SK-N-SH (cell line): ENCODE measurements around the gene LAMA4. TPM values are rescaled to one million over a fixed set of nuclear protein-coding genes. Genes with fewer than 3 reads are reported as not detected.

Experiments
- CTCF ChIA-PET: fragments of 300-600, 350-600 bp; formaldehyde crosslinking; extraction: SDS; loops from one replicate; lab custom pipeline; 2021; lab: Yijun Ruan, JAX
- POLR2A ChIA-PET: fragments of 350-600 bp; sonication (Branson Sonifier 250); formaldehyde crosslinking; extraction: SDS; loops from one replicate; lab custom pipeline; 2020; ENCODE audit warnings: antibody characterized with exemption, inconsistent platforms; lab: Yijun Ruan, JAX
- DNase-seq: peaks from one replicate; pipeline ENCODE4 v3.0.0; 2012
- H2AFZ ChIP-seq: fragments of 200-600 bp; sonication (generic); 2 replicates; pipeline ENCODE4 v1.8.1; 2016; ENCODE audit warnings: antibody characterized with exemption, mild to moderate bottlenecking, low read depth
- H3F3A ChIP-seq: fragments of 200-600 bp; sonication (generic); replicated peaks from 2 replicates; pipeline ENCODE3; 2016; ENCODE audit warnings: antibody characterized with exemption, mild to moderate bottlenecking; ENCODE audit not compliant: insufficient read depth
- H3K27ac ChIP-seq, 2 experiments: fragments of 200-500 bp in 1 of 2; fragments of 200-600 bp in 1 of 2; sonication (Bioruptor generic) in 1 of 2; sonication (generic), shearing (Covaris generic) in 1 of 2; 2 replicates each; pipeline versions ENCODE4 v1.5.1 to v1.6.1; 2014 to 2016; ENCODE audit warnings: low read depth in 2 of 2, inconsistent platforms in 1 of 2, low read length in 1 of 2, mild to moderate bottlenecking in 1 of 2, mixed read lengths in 1 of 2
- H3K27me3 ChIP-seq: fragments of 200-600 bp; sonication (generic), shearing (Covaris generic); 2 replicates; pipeline ENCODE4 v1.6.1; 2016; ENCODE audit warnings: mixed run types; ENCODE audit not compliant: insufficient read depth
- H3K36me3 ChIP-seq, 2 experiments: fragments of 200-500 bp in 1 of 2; fragments of 200-600 bp in 1 of 2; sonication (Bioruptor generic) in 1 of 2; sonication (generic) in 1 of 2; replicated peaks in 1 of 2; 2 replicates each; pipeline versions ENCODE3 to v1.5.1; 2014 to 2016; ENCODE audit warnings: low read length in 1 of 2, mild to moderate bottlenecking in 1 of 2; ENCODE audit not compliant: insufficient read depth in 2 of 2, control insufficient read depth in 1 of 2
- H3K4me1 ChIP-seq, 2 experiments: fragments of 200-500 bp in 1 of 2; fragments of 200-600 bp in 1 of 2; sonication (Bioruptor generic) in 1 of 2; sonication (generic), shearing (Covaris generic) in 1 of 2; 2 replicates each; pipeline versions ENCODE4 v1.5.1 to v1.6.1; 2014 to 2016; ENCODE audit warnings: low read depth in 1 of 2, low read length in 1 of 2, mixed run types in 1 of 2; ENCODE audit not compliant: insufficient read depth in 2 of 2, control insufficient read depth in 1 of 2
- H3K4me2 ChIP-seq: fragments of 200-600 bp; sonication (generic), shearing (Covaris generic); 2 replicates; pipeline ENCODE4 v1.6.1; 2017; ENCODE audit warnings: mixed run types
- H3K4me3 ChIP-seq, 2 experiments: fragments of 200-500 bp in 1 of 2; fragments of 200-600 bp in 1 of 2; sonication (Bioruptor generic) in 1 of 2; sonication (generic), shearing (Covaris generic) in 1 of 2; 2 replicates each; pipeline versions ENCODE4 v1.5.1 to v1.8.1; 2014 to 2016; ENCODE audit warnings: low read depth in 2 of 2, inconsistent platforms in 1 of 2, low read length in 1 of 2, mild to moderate bottlenecking in 1 of 2, mixed read lengths in 1 of 2, moderate library complexity in 1 of 2
- H3K79me2 ChIP-seq: fragments of 200-600 bp; sonication (generic); 2 replicates; pipeline ENCODE4 v1.8.1; 2017; ENCODE audit warnings: mild to moderate bottlenecking; ENCODE audit not compliant: insufficient read depth
- H3K9ac ChIP-seq: fragments of 200-600 bp; sonication (generic); 2 replicates; pipeline ENCODE4 v1.6.1; 2017; ENCODE audit warnings: mixed run types
- H3K9me2 ChIP-seq: fragments of 200-600 bp; sonication (generic); 2 replicates; pipeline ENCODE4 v1.6.1; 2017; ENCODE audit warnings: mixed run types
- H3K9me3 ChIP-seq: fragments of 200-600 bp; sonication (generic); 2 replicates; pipeline ENCODE4 v1.6.1; 2017; ENCODE audit warnings: mixed run types, mild to moderate bottlenecking, moderate library complexity
- H4K20me1 ChIP-seq: fragments of 200-600 bp; sonication (generic); 2 replicates; pipeline ENCODE4 v1.6.1; 2017; ENCODE audit warnings: mild to moderate bottlenecking, mixed run types; ENCODE audit not compliant: insufficient read depth
- ELF1 ChIP-seq: IDR thresholded peaks from 2 replicates; pipeline ENCODE4 v1.4.0; 2012
- EZH2phosphoT487 ChIP-seq: fragments of 200-600 bp; sonication (generic); IDR thresholded peaks from 2 replicates; pipeline ENCODE4 v1.6.1; 2017; ENCODE audit warnings: low read depth, mixed run types, mild to moderate bottlenecking, antibody characterized with exemption, moderate library complexity, borderline replicate concordance
- IRF3 ChIP-seq: fragments of 150-350 bp; IDR thresholded peaks from 2 replicates; pipeline ENCODE4 v1.6.1; 2016; ENCODE audit warnings: mild to moderate bottlenecking, low read depth, low read length
- JUND ChIP-seq: IDR thresholded peaks from 2 replicates; pipeline ENCODE4 v1.4.0; 2012
- NRF1 ChIP-seq: IDR thresholded peaks from 2 replicates; pipeline ENCODE4 v1.6.1; 2012; ENCODE audit warnings: low read depth, mild to moderate bottlenecking, low read length
- RCOR1 ChIP-seq: fragments of 150-350 bp; IDR thresholded peaks from 2 replicates; pipeline ENCODE4 v1.6.1; 2017; ENCODE audit warnings: antibody characterized with exemption, low read length
- REST ChIP-seq: IDR thresholded peaks from 2 replicates; pipeline ENCODE4 v1.6.1; 2012; ENCODE audit warnings: mild to moderate bottlenecking, low read depth, low read length, moderate library complexity
- RFX5 ChIP-seq: IDR thresholded peaks from 2 replicates; pipeline ENCODE4 v1.6.1; 2012; ENCODE audit warnings: mild to moderate bottlenecking, improper control_type of control experiment, low read length
- RXRA ChIP-seq: IDR thresholded peaks from 2 replicates; pipeline ENCODE4 v1.4.0; 2012; ENCODE audit warnings: low read depth, mild to moderate bottlenecking, borderline replicate concordance
- SIN3A ChIP-seq: IDR thresholded peaks from 2 replicates; pipeline ENCODE4 v1.6.1; 2012; ENCODE audit warnings: low read depth, mild to moderate bottlenecking, low read length, moderate library complexity, borderline replicate concordance
- ZBTB33 ChIP-seq: IDR thresholded peaks from 2 replicates; pipeline ENCODE4 v1.4.0; 2012; ENCODE audit warnings: low read depth, borderline replicate concordance
- WGBS: methylation state at CpG from one replicate; pipeline ENCODE4 v1.1.6; 2017; ENCODE audit warnings: low lambda C conversion rate; 5-methylcytosine and 5-hydroxymethylcytosine counted together
- polyA plus RNA-seq, 3 experiments: library from polyadenylated mRNA; depleted of rRNA; stranded (reverse); fragments of >200 nt; gene quantifications; 2 replicates each; pipeline ENCODE4 v1.2.3, GENCODE V29; 2012

The LAMA4 gene
- polyA plus RNA-seq, 1 of the 3 experiments (the other 2 are of a cell fraction): 9.4 TPM

GRCh38 chr6:112085286-112086065 lies 168.9 kb downstream of the LAMA4 start (continued):
- TF ChIP-seq ZBTB33 (no peak), IRF3 (no peak)

- Histone ChIP-seq H3K9me3 (no peaks in the 10 kb centered on the region), H3K4me1 (peaks cover 2 to 5% of the 10 kb centered on the region in 2 experiments), H3K4me2 (no peak overlapping the region), H2AFZ (no peak overlapping the region), H3K27ac (peak overlapping the region in 1 of 2 experiments; percentile 22; a peak in 1 of 4 replicates), H4K20me1 (no peaks in the 10 kb centered on the region), H3F3A (no peaks in the 10 kb centered on the region), H3K4me3 (no peak overlapping the region), H3K79me2 (no peaks in the 10 kb centered on the region; the same call in 1 of the 2 replicates), H3K27me3 (no peaks in the 10 kb centered on the region), H3K9me2 (no peaks in the 10 kb centered on the region)
- DNase-seq: no peak
- WGBS: 96% methylated on average over 4 of the region's 4 CpGs
- POLR2A ChIA-PET: no interaction called here
- TF ChIP-seq ELF1 (no peak), RFX5 (no peak), NRF1 (no peak), RCOR1 (no peak), ZBTB33 (no peak), SIN3A (no peak), JUND (no peak), REST (no peak), RXRA (no peak), EZH2phosphoT487 (no peak)
- TF ChIP-seq, all 33 proteins: peak for 0
- no peak overlapping the region for H3K9ac ChIP-seq
- CTCF ChIA-PET: interaction anchor here (1.1 to 1.4 kb wide), 2 partner anchors 23 to 82 kb away, joined by 3 to 6 read pairs; no protein-coding TSS in a partner anchor
- H3K36me3 ChIP-seq: peaks cover 56 to 65% of the 10 kb centered on the region in 2 experiments
Measured at GRCh38 chr6:112081569-112081968, 172.8 kb downstream of the LAMA4 start.
